NCI-H2171 (cell line): ENCODE results near the gene CNTN1.

ENCODE experiments used
- DNase-seq: peaks from one replicate; lab custom pipeline; 2025; lab: John Stamatoyannopoulos, UW

CNTN1 gene

GRCh38 chr12:40963751-40964150, 271.5 kb downstream of the CNTN1 start:
- no peak for DNase-seq

GRCh38 chr12:40969796-40970195, 277.6 kb downstream of the CNTN1 start:
- DNase-seq: no peak

GRCh38 chr12:40970320-40970907, 278.2 kb downstream of the CNTN1 start:
- DNase-seq: no peak

- no peak for DNase-seq
These were observed 279.7 kb downstream of the CNTN1 start for GRCh38 chr12:40971911-40972310.

- DNase-seq: no peak
These were observed 284.3 kb downstream of the CNTN1 start for GRCh38 chr12:40976546-40976945.

GRCh38 chr12:40980427-40980961, 288.3 kb downstream of the CNTN1 start:
- DNase-seq: no peak

- DNase-seq: no peak
These were observed 293.8 kb downstream of the CNTN1 start for GRCh38 chr12:40986001-40986400.

- no peak for DNase-seq
These were observed 296.1 kb downstream of the CNTN1 start for GRCh38 chr12:40988355-40988754.

GRCh38 chr12:40988824-40989223, 296.6 kb downstream of the CNTN1 start:
- DNase-seq: no peak

GRCh38 chr12:40989785-40990184, 297.5 kb downstream of the CNTN1 start:
- no peak for DNase-seq

GRCh38 chr12:40992158-40992557, 299.9 kb downstream of the CNTN1 start:
- no peak for DNase-seq

GRCh38 chr12:40992674-40993073, 300.4 kb downstream of the CNTN1 start:
- DNase-seq: no peak

GRCh38 chr12:40993158-40993557, 300.9 kb downstream of the CNTN1 start:
- DNase-seq: no peak

- no peak for DNase-seq
These were observed 303.9 kb downstream of the CNTN1 start for GRCh38 chr12:40996091-40996490.

- DNase-seq: no peak
These were observed 307.0 kb downstream of the CNTN1 start for GRCh38 chr12:40999210-40999609.

GRCh38 chr12:41008472-41008871, 316.2 kb downstream of the CNTN1 start:
- DNase-seq: no peak

- no peak for DNase-seq
These were observed 319.7 kb downstream of the CNTN1 start for GRCh38 chr12:41011939-41012338.

GRCh38 chr12:41013881-41014642, 321.8 kb downstream of the CNTN1 start:
- no peak for DNase-seq

- no peak for DNase-seq
These were observed 322.4 kb downstream of the CNTN1 start for GRCh38 chr12:41014643-41015020.

GRCh38 chr12:41018010-41018409, 325.8 kb downstream of the CNTN1 start:
- DNase-seq: no peak

GRCh38 chr12:41019461-41019860, 327.2 kb downstream of the CNTN1 start:
- no peak for DNase-seq

GRCh38 chr12:41023836-41024235, 331.6 kb downstream of the CNTN1 start:
- DNase-seq: no peak

- no peak for DNase-seq
These were observed 333.9 kb downstream of the CNTN1 start for GRCh38 chr12:41026151-41026550.

- DNase-seq: no peak
These were observed 340.1 kb downstream of the CNTN1 start for GRCh38 chr12:41032386-41032785.
